Endothelial cell of umbilical vein (primary cell): ENCODE data around the gene LMBR1L. TPM values are rescaled to one million over a fixed set of nuclear protein-coding genes. Genes with fewer than 3 reads are reported as not detected.

Experiments
- BruUV-seq: library from RNA; stranded (reverse); fragments of 400-500 nt; replicated peaks from 2 replicates; lab custom pipeline; 2021; lab: Mats Ljungman, UMichigan
- CTCF ChIA-PET: fragments of 300-600, 350-600 bp; sonication (Branson Sonifier 250); formaldehyde crosslinking; loops from one replicate; lab custom pipeline; 2021; ENCODE audit warnings: antibody characterized with exemption, inconsistent platforms; lab: Charles Lee
- POLR2A ChIA-PET: fragments of 300-600, 350-600 bp; sonication (Branson Sonifier 250); formaldehyde crosslinking; loops from one replicate; lab custom pipeline; 2021; ENCODE audit warnings: antibody characterized with exemption, inconsistent platforms; lab: Charles Lee
- DNase-seq: peaks from one replicate; pipeline ENCODE4 v3.0.0-alpha.2; 2011; ENCODE audit warnings: low read depth, low spot score
- FAIRE-seq: peaks from 2 replicates; lab custom pipeline; 2011; peaks lifted over from hg19 to GRCh38; lab: Jason Lieb, UNC
- H2AFZ ChIP-seq: 2 replicates; pipeline ENCODE4 v1.6.0; 2012; ENCODE audit warnings: low read depth, low read length, control low read depth, inconsistent platforms
- H3K27ac ChIP-seq: 2 replicates; pipeline ENCODE4 v1.5.1; 2011; ENCODE audit warnings: low read depth, mild to moderate bottlenecking, control low read depth, low read length, moderate library complexity; ENCODE audit not compliant: insufficient read depth
- H3K27me3 ChIP-seq, 2 experiments: 2 replicates each; pipeline versions ENCODE4 v1.6.0 to v1.6.1; 2011; ENCODE audit warnings: low read length in 2 of 2, mixed read lengths in 1 of 2; ENCODE audit not compliant: control insufficient read depth in 2 of 2, insufficient read depth in 2 of 2
- H3K36me3 ChIP-seq, 2 experiments: 2 replicates in 1 of 2; 3 replicates in 1 of 2; pipeline ENCODE4 v1.5.1; 2011; ENCODE audit warnings: low read length in 2 of 2, mild to moderate bottlenecking in 1 of 2, moderate library complexity in 1 of 2; ENCODE audit not compliant: control insufficient read depth in 2 of 2, insufficient read depth in 2 of 2; ENCODE audit errors: extremely low read depth in 1 of 2
- H3K4me1 ChIP-seq: 3 replicates; pipeline ENCODE4 v1.5.1; 2011; ENCODE audit warnings: mild to moderate bottlenecking, low read length; ENCODE audit not compliant: control insufficient read depth, insufficient read depth; ENCODE audit errors: extremely low read depth
- H3K4me2 ChIP-seq: 2 replicates; pipeline ENCODE4 v1.6.1; 2011; ENCODE audit warnings: low read length, control low read depth, mixed read lengths; ENCODE audit not compliant: insufficient read depth
- H3K4me3 ChIP-seq, 3 experiments: fragments of 200-600 bp in 1 of 3; sonication (generic), shearing (Covaris generic) in 1 of 3; replicated peaks in 1 of 3; 2 replicates each; pipeline ENCODE4 v1.5.1; 2011 to 2016; ENCODE audit warnings: control low read depth in 3 of 3, low read length in 3 of 3, mild to moderate bottlenecking in 2 of 3, inconsistent platforms in 1 of 3, low read depth in 1 of 3, moderate library complexity in 1 of 3; ENCODE audit not compliant: insufficient read depth in 1 of 3
- H3K79me2 ChIP-seq: 2 replicates; pipeline ENCODE4 v1.6.0; 2012; ENCODE audit warnings: low read length, inconsistent platforms; ENCODE audit not compliant: control insufficient read depth, insufficient read depth
- H3K9ac ChIP-seq: replicated peaks from 2 replicates; pipeline ENCODE3; 2011; ENCODE audit warnings: low read length, control low read depth; ENCODE audit not compliant: insufficient read depth; ENCODE audit errors: extremely low read depth
- H3K9me1 ChIP-seq: replicated peaks from 3 replicates; pipeline ENCODE4 v1.6.0; 2011; ENCODE audit warnings: mild to moderate bottlenecking, low read length; ENCODE audit not compliant: control insufficient read depth, insufficient read depth; ENCODE audit errors: extremely low read depth
- H3K9me3 ChIP-seq: replicated peaks from 2 replicates; pipeline ENCODE4 v1.5.1; 2012; ENCODE audit warnings: low read length, inconsistent platforms; ENCODE audit not compliant: control insufficient read depth, insufficient read depth
- H4K20me1 ChIP-seq: replicated peaks from 2 replicates; pipeline ENCODE3; 2011; ENCODE audit warnings: mild to moderate bottlenecking, low read length; ENCODE audit not compliant: control insufficient read depth, insufficient read depth; ENCODE audit errors: extremely low read depth
- CTCF ChIP-seq, 2 donors: IDR thresholded peaks; 1 replicate in 1 of 2; 2 replicates in 1 of 2; pipeline ENCODE4 v1.5.1; 2011; ENCODE audit warnings: low read length in 2 of 2, mild to moderate bottlenecking in 2 of 2, moderate library complexity in 2 of 2, control low read depth in 1 of 2, inconsistent platforms in 1 of 2, low read depth in 1 of 2; ENCODE audit not compliant: insufficient read depth in 1 of 2; ENCODE audit errors: extremely low read depth in 1 of 2
- EZH2 ChIP-seq: IDR thresholded peaks from 2 replicates; pipeline ENCODE4 v1.6.1; 2012; ENCODE audit warnings: borderline replicate concordance, low read depth, mild to moderate bottlenecking, moderate library complexity, low read length, inconsistent platforms; ENCODE audit not compliant: severe bottlenecking
- FOS ChIP-seq: IDR thresholded peaks from 2 replicates; pipeline ENCODE4 v1.6.1; 2011; ENCODE audit warnings: mild to moderate bottlenecking, low read length, moderate library complexity, borderline replicate concordance; ENCODE audit not compliant: insufficient read depth
- GATA2 ChIP-seq: IDR thresholded peaks from 2 replicates; pipeline ENCODE4 v1.7.0; 2011; ENCODE audit warnings: low read depth, mild to moderate bottlenecking, moderate library complexity, mixed read lengths, low read length; ENCODE audit not compliant: insufficient read length, insufficient read depth
- JUN ChIP-seq: IDR thresholded peaks from 2 replicates; pipeline ENCODE4 v1.6.1; 2011; ENCODE audit warnings: borderline replicate concordance, low read depth; ENCODE audit not compliant: insufficient read length, insufficient read depth
- MAX ChIP-seq: IDR thresholded peaks from 2 replicates; pipeline ENCODE4 v1.6.1; 2011; ENCODE audit not compliant: insufficient read depth, insufficient read length
- MYC ChIP-seq: IDR thresholded peaks from one replicate; pipeline ENCODE4 v1.6.1; 2011; ENCODE audit warnings: mild to moderate bottlenecking, low read depth, low read length
- POLR2A ChIP-seq: IDR thresholded peaks from 2 replicates; pipeline ENCODE4 v1.6.1; 2012; ENCODE audit warnings: low read depth, mild to moderate bottlenecking, control low read depth, low read length
- POLR2AphosphoS5 ChIP-seq: IDR thresholded peaks from 2 replicates; pipeline ENCODE4 v1.6.1; 2012; ENCODE audit warnings: low read depth, mild to moderate bottlenecking, control low read depth, low read length, moderate library complexity; ENCODE audit not compliant: insufficient read depth
- dilution Hi-C: fragments of 300-500 bp; cut with MboI; formaldehyde crosslinking; loops from one replicate; pipeline ENCODE4 v1.15.0; 2019; ENCODE audit warnings: low sequenced_read_pairs; ENCODE audit not compliant: extremely low pct_ligation_motif_present
- intact Hi-C: fragments of 100-400 bp; cut with micrococcal nuclease; formaldehyde crosslinking; loops from one replicate; pipeline ENCODE4 v1.10.0; 2022
- polyA plus RNA-seq, 4 experiments: library from polyadenylated mRNA; depleted of rRNA in 3 of 4; stranded (reverse) in 3 of 4; unstranded in 1 of 4; fragments of >200 nt; gene quantifications; 2 replicates each; pipeline versions ENCODE4 v1.2.1 to v1.2.3, GENCODE V29; 2011 to 2012; ENCODE audit warnings: missing spikeins in 1 of 4
- total RNA-seq: library from RNA; stranded (reverse); gene quantifications from 2 replicates; pipeline ENCODE4 v1.2.3, GENCODE V29; 2021

LMBR1L gene
- total and polyA plus RNA-seq, 2 donors (not counting 3 experiments of a cell fraction or from before 2014, with no cell fraction given), result 78.3 to 106 TPM

GRCh38 chr12:49070971-49071370, 39.7 kb downstream of the LMBR1L start:
- no peaks in the 10 kb centered on the region for H3K9me1 ChIP-seq
- H3K4me3 ChIP-seq, result no peak overlapping the region
- H3K36me3 ChIP-seq, result no peaks in the 10 kb centered on the region
- ChIA-PET POLR2A (interaction anchor here (0.6 kb wide), 1 partner anchor 11 kb away, joined by 3 read pairs; no protein-coding TSS in a partner anchor), CTCF (interaction anchor here (1.0 to 2.3 kb wide), 2 partner anchors 17 to 24 kb away, joined by 3 to 24 read pairs; partner anchors contain the start of gene DHH)
- dilution Hi-C loops (no loop called here), intact Hi-C loops (loop anchor here (1.0 kb wide), 1 partner anchor 22 kb away; no protein-coding TSS in a partner anchor)
- H2AFZ ChIP-seq, result no peak overlapping the region
- no TSS peak for BruUV-seq
- H3K27me3 ChIP-seq, result no peaks in the 10 kb centered on the region
- TF ChIP-seq MAX (no peak), MYC (no peak), FOS (no peak), CTCF (IDR thresholded peaks at IDR 0.05; ENCODE audit: extremely low read depth in 1 of 2, insufficient read depth in 1 of 2, low read depth in 1 of 2, low read length in 2 of 2) (no peak), POLR2A (no peak), EZH2 (no peak), POLR2AphosphoS5 (no peak), JUN (no peak), GATA2 (no peak)
- no peak overlapping the region for H3K4me2 ChIP-seq
- peaks cover 12% of the 10 kb centered on the region for H3K4me1 ChIP-seq
- H3K79me2 ChIP-seq, result no peaks in the 10 kb centered on the region
- H4K20me1 ChIP-seq, result no peaks in the 10 kb centered on the region
- H3K27ac ChIP-seq, result no peak overlapping the region
- H3K9me3 ChIP-seq, result no peaks in the 10 kb centered on the region
- FAIRE-seq (no peak), DNase-seq (no peak)
- no peak overlapping the region for H3K9ac ChIP-seq
